Measurements from ENCODE around the gene PLA2G7.

The PLA2G7 gene

GRCh38 chr6:46735720-46736031, 501 bp upstream of the PLA2G7 start:
- DNase-seq (ENCODE audit: low read depth, low spot score): no peak
- Histone ChIP-seq H3K36me3 (ENCODE audit: insufficient read depth, insufficient read length, low read length) (no peaks in the 10 kb centered on the region), H3K9ac (ENCODE audit: insufficient read length, low read depth) (peak overlapping the region; percentile 86), H3K4me3 (ENCODE audit: insufficient read length, low read depth) (peak overlapping the region; percentile 61), H3K27me3 (ENCODE audit: insufficient read depth, insufficient read length) (peaks cover 11% of the 10 kb centered on the region), H3K9me3 (ENCODE audit: insufficient read depth, low read length) (no peaks in the 10 kb centered on the region), H3K4me1 (ENCODE audit: insufficient read depth, insufficient read length) (no peaks in the 10 kb centered on the region)
- TF ChIP-seq SUZ12 (IDR thresholded peaks at IDR 0.05; ENCODE audit: extremely low read depth, insufficient read depth, insufficient read length): no peak
- no peak for TF ChIP-seq ZNF274 (IDR thresholded peaks at IDR 0.05; ENCODE audit: low read depth, low read length)
- no peak for TF ChIP-seq YY1 (IDR thresholded peaks at IDR 0.05; ENCODE audit: insufficient read depth, insufficient read length)

- H3K9ac ChIP-seq (ENCODE audit: insufficient read length, low read depth): no peak overlapping the region
- no peaks in the 10 kb centered on the region for H3K36me3 ChIP-seq (ENCODE audit: insufficient read depth, insufficient read length, low read length)
- H3K27me3 ChIP-seq (ENCODE audit: insufficient read depth, insufficient read length): peaks cover 11% of the 10 kb centered on the region
- no peaks in the 10 kb centered on the region for H3K4me1 ChIP-seq (ENCODE audit: insufficient read depth, insufficient read length)
- no peak for DNase-seq (ENCODE audit: low read depth, low spot score)
- H3K9me3 ChIP-seq (ENCODE audit: insufficient read depth, low read length): no peaks in the 10 kb centered on the region
- no peak for TF ChIP-seq SUZ12 (IDR thresholded peaks at IDR 0.05; ENCODE audit: extremely low read depth, insufficient read depth, insufficient read length)
- no peak overlapping the region for H3K4me3 ChIP-seq (ENCODE audit: insufficient read length, low read depth)
Observed at GRCh38 chr6:46733341-46733801, 1.8 kb downstream of the PLA2G7 start.

GRCh38 chr6:46730921-46731461, 4.2 kb downstream of the PLA2G7 start:
- Histone ChIP-seq H3K9ac (ENCODE audit: insufficient read length, low read depth) (no peak overlapping the region), H3K4me1 (ENCODE audit: insufficient read depth, insufficient read length) (no peaks in the 10 kb centered on the region), H3K27me3 (ENCODE audit: insufficient read depth, insufficient read length) (peaks cover 4% of the 10 kb centered on the region), H3K36me3 (ENCODE audit: insufficient read depth, insufficient read length, low read length) (no peaks in the 10 kb centered on the region), H3K4me3 (ENCODE audit: insufficient read length, low read depth) (no peak overlapping the region), H3K9me3 (ENCODE audit: insufficient read depth, low read length) (no peaks in the 10 kb centered on the region)
- DNase-seq (ENCODE audit: low read depth, low spot score): no peak
- no peak for TF ChIP-seq ZNF274 (IDR thresholded peaks at IDR 0.05; ENCODE audit: low read depth, low read length)
- no peak for TF ChIP-seq YY1 (IDR thresholded peaks at IDR 0.05; ENCODE audit: insufficient read depth, insufficient read length)
- no peak for TF ChIP-seq SUZ12 (IDR thresholded peaks at IDR 0.05; ENCODE audit: extremely low read depth, insufficient read depth, insufficient read length)

- Histone ChIP-seq H3K9me3 (ENCODE audit: insufficient read depth, low read length) (no peaks in the 10 kb centered on the region), H3K4me3 (ENCODE audit: insufficient read length, low read depth) (no peak overlapping the region), H3K27me3 (ENCODE audit: insufficient read depth, insufficient read length) (no peaks in the 10 kb centered on the region), H3K9ac (ENCODE audit: insufficient read length, low read depth) (no peak overlapping the region), H3K4me1 (ENCODE audit: insufficient read depth, insufficient read length) (no peaks in the 10 kb centered on the region), H3K36me3 (ENCODE audit: insufficient read depth, insufficient read length, low read length) (no peaks in the 10 kb centered on the region)
- no peak for DNase-seq (ENCODE audit: low read depth, low spot score)
- TF ChIP-seq YY1 (IDR thresholded peaks at IDR 0.05; ENCODE audit: insufficient read depth, insufficient read length) (no peak), ZNF274 (IDR thresholded peaks at IDR 0.05; ENCODE audit: low read depth, low read length) (no peak), SUZ12 (IDR thresholded peaks at IDR 0.05; ENCODE audit: extremely low read depth, insufficient read depth, insufficient read length) (no peak)
Observed at GRCh38 chr6:46729787-46730326, 5.3 kb downstream of the PLA2G7 start.

GRCh38 chr6:46720401-46720800, 14.8 kb downstream of the PLA2G7 start:
- Histone ChIP-seq H3K27me3 (ENCODE audit: insufficient read depth, insufficient read length) (no peaks in the 10 kb centered on the region), H3K36me3 (ENCODE audit: insufficient read depth, insufficient read length, low read length) (no peaks in the 10 kb centered on the region), H3K9me3 (ENCODE audit: insufficient read depth, low read length) (no peaks in the 10 kb centered on the region), H3K4me3 (ENCODE audit: insufficient read length, low read depth) (no peak overlapping the region), H3K4me1 (ENCODE audit: insufficient read depth, insufficient read length) (no peaks in the 10 kb centered on the region), H3K9ac (ENCODE audit: insufficient read length, low read depth) (no peak overlapping the region)
- no peak for DNase-seq (ENCODE audit: low read depth, low spot score)
- TF ChIP-seq SUZ12 (IDR thresholded peaks at IDR 0.05; ENCODE audit: extremely low read depth, insufficient read depth, insufficient read length) (no peak), ZNF274 (IDR thresholded peaks at IDR 0.05; ENCODE audit: low read depth, low read length) (no peak), YY1 (IDR thresholded peaks at IDR 0.05; ENCODE audit: insufficient read depth, insufficient read length) (no peak)

GRCh38 chr6:46719099-46719498, 16.1 kb downstream of the PLA2G7 start:
- H3K4me3 ChIP-seq (ENCODE audit: insufficient read length, low read depth): no peak overlapping the region
- H3K36me3 ChIP-seq (ENCODE audit: insufficient read depth, insufficient read length, low read length): no peaks in the 10 kb centered on the region
- no peak for TF ChIP-seq SUZ12 (IDR thresholded peaks at IDR 0.05; ENCODE audit: extremely low read depth, insufficient read depth, insufficient read length)
- no peak for TF ChIP-seq ZNF274 (IDR thresholded peaks at IDR 0.05; ENCODE audit: low read depth, low read length)
- no peak for TF ChIP-seq YY1 (IDR thresholded peaks at IDR 0.05; ENCODE audit: insufficient read depth, insufficient read length)
- H3K9me3 ChIP-seq (ENCODE audit: insufficient read depth, low read length): no peaks in the 10 kb centered on the region
- DNase-seq (ENCODE audit: low read depth, low spot score): no peak
- no peaks in the 10 kb centered on the region for H3K27me3 ChIP-seq (ENCODE audit: insufficient read depth, insufficient read length)
- H3K9ac ChIP-seq (ENCODE audit: insufficient read length, low read depth): no peak overlapping the region
- H3K4me1 ChIP-seq (ENCODE audit: insufficient read depth, insufficient read length): no peaks in the 10 kb centered on the region

- DNase-seq (ENCODE audit: low read depth, low spot score): no peak
- TF ChIP-seq YY1 (IDR thresholded peaks at IDR 0.05; ENCODE audit: insufficient read depth, insufficient read length) (no peak), SUZ12 (IDR thresholded peaks at IDR 0.05; ENCODE audit: extremely low read depth, insufficient read depth, insufficient read length) (no peak), ZNF274 (IDR thresholded peaks at IDR 0.05; ENCODE audit: low read depth, low read length) (no peak)
- Histone ChIP-seq H3K27me3 (ENCODE audit: insufficient read depth, insufficient read length) (no peaks in the 10 kb centered on the region), H3K9me3 (ENCODE audit: insufficient read depth, low read length) (no peaks in the 10 kb centered on the region), H3K9ac (ENCODE audit: insufficient read length, low read depth) (no peak overlapping the region), H3K36me3 (ENCODE audit: insufficient read depth, insufficient read length, low read length) (no peaks in the 10 kb centered on the region), H3K4me3 (ENCODE audit: insufficient read length, low read depth) (no peak overlapping the region), H3K4me1 (ENCODE audit: insufficient read depth, insufficient read length) (no peaks in the 10 kb centered on the region)
Observed at GRCh38 chr6:46715141-46715540, 20.0 kb downstream of the PLA2G7 start.

All from NT2/D1 (cell line).